ENCODE data around the gene ITPKB.
A peak's percentile ranks its signal among the peaks of the same experiment; 100 is the strongest.

Gene ITPKB

GRCh38 chr1:226738995-226739695 is at the start of gene ITPKB:
Gene ITPKB (minus strand): TSS chr1:226739282. CDS start chr1:226737458, 1,824 bp downstream.
- peak within 1 kb of the TSS; percentile 69 for H3K4me3 ChIP-seq (ENCODE audit: low read depth, low read length)
- H3K36me3 ChIP-seq (replicated peaks): no peaks in the 10 kb centered on the region
- TF ChIP-seq, protein P1, sequence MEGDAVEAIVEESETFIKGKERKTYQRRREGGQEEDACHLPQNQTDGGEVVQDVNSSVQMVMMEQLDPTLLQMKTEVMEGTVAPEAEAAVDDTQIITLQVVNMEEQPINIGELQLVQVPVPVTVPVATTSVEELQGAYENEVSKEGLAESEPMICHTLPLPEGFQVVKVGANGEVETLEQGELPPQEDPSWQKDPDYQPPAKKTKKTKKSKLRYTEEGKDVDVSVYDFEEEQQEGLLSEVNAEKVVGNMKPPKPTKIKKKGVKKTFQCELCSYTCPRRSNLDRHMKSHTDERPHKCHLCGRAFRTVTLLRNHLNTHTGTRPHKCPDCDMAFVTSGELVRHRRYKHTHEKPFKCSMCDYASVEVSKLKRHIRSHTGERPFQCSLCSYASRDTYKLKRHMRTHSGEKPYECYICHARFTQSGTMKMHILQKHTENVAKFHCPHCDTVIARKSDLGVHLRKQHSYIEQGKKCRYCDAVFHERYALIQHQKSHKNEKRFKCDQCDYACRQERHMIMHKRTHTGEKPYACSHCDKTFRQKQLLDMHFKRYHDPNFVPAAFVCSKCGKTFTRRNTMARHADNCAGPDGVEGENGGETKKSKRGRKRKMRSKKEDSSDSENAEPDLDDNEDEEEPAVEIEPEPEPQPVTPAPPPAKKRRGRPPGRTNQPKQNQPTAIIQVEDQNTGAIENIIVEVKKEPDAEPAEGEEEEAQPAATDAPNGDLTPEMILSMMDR (IDR thresholded peaks at IDR 0.05; ENCODE audit: low read depth, low read length, missing control alignments): no peak
- in situ Hi-C loops (cut with HindIII; ENCODE audit: low pct_ligation_motif_present, low sequenced_read_pairs): no loop called here
- DNase-seq: peak; percentile 24
- no peaks in the 10 kb centered on the region for H3K27me3 ChIP-seq (replicated peaks)
- no peak within 1 kb of the TSS for H3K27ac ChIP-seq

GRCh38 chr1:226787638-226788037 is 48.6 kb upstream of the ITPKB start:
- in situ Hi-C loops (cut with HindIII; ENCODE audit: low pct_ligation_motif_present, low sequenced_read_pairs): no loop called here
- TF ChIP-seq, protein P1 (IDR thresholded peaks at IDR 0.05; ENCODE audit: low read depth, low read length, missing control alignments): no peak
- H3K27ac ChIP-seq: no peak overlapping the region
- no peak for DNase-seq
- H3K4me3 ChIP-seq (ENCODE audit: low read depth, low read length): no peak overlapping the region
- no peaks in the 10 kb centered on the region for H3K27me3 ChIP-seq (replicated peaks)
- no peaks in the 10 kb centered on the region for H3K36me3 ChIP-seq (replicated peaks)

GRCh38 chr1:226787071-226787470 is 48.0 kb upstream of the ITPKB start:
- Histone ChIP-seq H3K27ac (no peak overlapping the region), H3K36me3 (replicated peaks) (no peaks in the 10 kb centered on the region), H3K4me3 (ENCODE audit: low read depth, low read length) (no peak overlapping the region), H3K27me3 (replicated peaks) (no peaks in the 10 kb centered on the region)
- TF ChIP-seq, protein P1 (IDR thresholded peaks at IDR 0.05; ENCODE audit: low read depth, low read length, missing control alignments): no peak
- in situ Hi-C loops (cut with HindIII; ENCODE audit: low pct_ligation_motif_present, low sequenced_read_pairs): no loop called here
- DNase-seq: no peak

DNA sequence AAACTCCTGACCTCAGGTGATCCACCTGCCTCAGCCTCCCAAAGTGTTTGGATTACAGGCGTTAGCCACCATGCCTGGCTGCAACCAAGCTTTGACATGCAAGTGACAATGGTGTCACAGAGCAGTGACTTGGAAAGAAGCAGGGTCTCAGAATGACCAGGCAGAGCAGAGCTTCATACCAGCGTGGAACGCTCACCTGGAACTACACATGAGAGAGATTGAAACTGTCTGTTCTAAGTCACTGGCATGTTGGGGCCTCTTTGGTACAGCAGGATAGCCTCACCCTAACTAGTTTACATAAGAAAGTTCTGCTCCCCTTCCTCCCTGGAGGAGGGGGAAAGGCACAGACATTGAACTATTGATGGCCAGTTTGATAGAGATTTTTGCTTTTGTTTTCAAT is 47.5 kb upstream of the ITPKB start:
- in situ Hi-C loops (cut with HindIII; ENCODE audit: low pct_ligation_motif_present, low sequenced_read_pairs): no loop called here
- TF ChIP-seq, protein P1 (IDR thresholded peaks at IDR 0.05; ENCODE audit: low read depth, low read length, missing control alignments): no peak
- no peak overlapping the region for H3K27ac ChIP-seq
- DNase-seq: no peak
- no peaks in the 10 kb centered on the region for H3K36me3 ChIP-seq (replicated peaks)
- no peaks in the 10 kb centered on the region for H3K27me3 ChIP-seq (replicated peaks)
- H3K4me3 ChIP-seq (ENCODE audit: low read depth, low read length): no peak overlapping the region

- Histone ChIP-seq H3K27ac (no peak overlapping the region), H3K4me3 (ENCODE audit: low read depth, low read length) (no peak overlapping the region), H3K27me3 (replicated peaks) (no peaks in the 10 kb centered on the region), H3K36me3 (replicated peaks) (no peaks in the 10 kb centered on the region)
- DNase-seq: no peak
- TF ChIP-seq, protein P1 (IDR thresholded peaks at IDR 0.05; ENCODE audit: low read depth, low read length, missing control alignments): no peak
- in situ Hi-C loops (cut with HindIII; ENCODE audit: low pct_ligation_motif_present, low sequenced_read_pairs): no loop called here
Measured at GRCh38 chr1:226785805-226786204, 46.7 kb upstream of the ITPKB start.

Measured in brain microvascular endothelial cell (primary cell).